ENCODE results near the gene RHOF. TPM values are rescaled to one million over a fixed set of nuclear protein-coding genes. Genes with fewer than 3 reads are reported as not detected.

RHOF gene
- 8.0 and 19.1 TPM in 2 replicates for total RNA-seq

GRCh38 chr12:121793440-121793837 lies at the start of gene RHOF:
Gene RHOF (minus strand): TSS chr12:121793688. CDS start chr12:121793633, 55 bp downstream.

GRCh38 chr12:121803861-121804416 lies 10.5 kb upstream of the RHOF start, which contains the start of gene SETD1B:
Gene SETD1B (plus strand): TSS chr12:121804009. CDS start chr12:121804738, 729 bp downstream.

Other genes starting within 250 kb of the RHOF start
- 20.7 and 24.9 TPM in 2 replicates for gene KDM2B, start 212.7 kb downstream of the RHOF start, total RNA-seq
- gene ORAI1, start 167.2 kb downstream of the RHOF start, total RNA-seq = 16.0 and 18.5 TPM in 2 replicates
- 0.50 and 3.4 TPM in 2 replicates for gene MORN3, start 124.0 kb downstream of the RHOF start, total RNA-seq
- gene TMEM120B, start 80.9 kb downstream of the RHOF start, total RNA-seq = 7.9 and 13.6 TPM in 2 replicates
- gene SETD1B, start 10.3 kb upstream of the RHOF start, total RNA-seq = 2.1 and 9.7 TPM in 2 replicates
- not detected in 2 replicates for gene HPD, start 65.2 kb upstream of the RHOF start, total RNA-seq
- gene PSMD9, start 95.1 kb upstream of the RHOF start, total RNA-seq = 47.5 and 112 TPM in 2 replicates
- 18.1 and 28.0 TPM in 2 replicates for gene CFAP251, start 124.9 kb upstream of the RHOF start, total RNA-seq
- 19.5 and 29.2 TPM in 2 replicates for gene BCL7A, start 228.2 kb upstream of the RHOF start, total RNA-seq